Neural crest cell (in vitro differentiated cells): Measurements from ENCODE around the gene CDYL. TPM values are rescaled to one million over a fixed set of nuclear protein-coding genes. Genes with fewer than 3 reads are reported as not detected.
A peak's percentile ranks its signal among the peaks of the same experiment; 100 is the strongest.
"Not testable (repeated sequence)": the region's sequence is repeated elsewhere in the genome, so short reads cannot be mapped to it uniquely, and the experiment has no call there.

Source experiments
- DNase-seq: peaks from one replicate; pipeline ENCODE4 v3.0.0; 2021; ENCODE audit warnings: low read depth, mixed read lengths, low spot score
- H3K27ac Mint-ChIP-seq: one replicate; pipeline ENCODE4 v1.8.0; 2021; ENCODE audit warnings: mild to moderate bottlenecking, mixed read lengths; ENCODE audit not compliant: unreplicated experiment
- H3K27me3 Mint-ChIP-seq: 2 replicates; pipeline ENCODE4 v1.8.0; 2021; ENCODE audit warnings: low read depth, mild to moderate bottlenecking, mixed read lengths
- H3K36me3 Mint-ChIP-seq: 2 replicates; pipeline ENCODE4 v1.8.0; 2021; ENCODE audit warnings: low read depth, mild to moderate bottlenecking, mixed read lengths
- H3K4me1 Mint-ChIP-seq: 2 replicates; pipeline ENCODE4 v1.8.0; 2021; ENCODE audit warnings: mixed read lengths
- H3K4me3 Mint-ChIP-seq: one replicate; pipeline ENCODE4 v1.8.0; 2021; ENCODE audit warnings: mild to moderate bottlenecking, mixed read lengths
- H3K9me3 Mint-ChIP-seq: 2 replicates; pipeline ENCODE4 v1.8.0; 2021; ENCODE audit warnings: mixed read lengths
- total RNA-seq: library from RNA; stranded (reverse); gene quantifications from 2 replicates; pipeline ENCODE4 v1.2.1, GENCODE V29; 2021
- TF ChIP-seq, protein P1 (sequence below): fragments of 200-600 bp; sonication (generic); conservative IDR thresholded peaks from 2 replicates; pipeline ENCODE4 v1.5.0; 2021; ENCODE audit warnings: antibody characterized with exemption, mild to moderate bottlenecking

CDYL gene
- total RNA-seq, 1 donor from 2014 or later: 54.2 TPM

GRCh38 chr6:4858194-4859015, 82.2 kb downstream of the CDYL start:
- no peak overlapping the region for H3K27ac Mint-ChIP-seq
- no peak for DNase-seq
- peaks cover 6% of the 10 kb centered on the region for H3K36me3 Mint-ChIP-seq
- no peaks in the 10 kb centered on the region for H3K27me3 Mint-ChIP-seq
- H3K9me3 Mint-ChIP-seq: no peaks in the 10 kb centered on the region
- H3K4me3 Mint-ChIP-seq: no peak overlapping the region
- TF ChIP-seq, protein P1, sequence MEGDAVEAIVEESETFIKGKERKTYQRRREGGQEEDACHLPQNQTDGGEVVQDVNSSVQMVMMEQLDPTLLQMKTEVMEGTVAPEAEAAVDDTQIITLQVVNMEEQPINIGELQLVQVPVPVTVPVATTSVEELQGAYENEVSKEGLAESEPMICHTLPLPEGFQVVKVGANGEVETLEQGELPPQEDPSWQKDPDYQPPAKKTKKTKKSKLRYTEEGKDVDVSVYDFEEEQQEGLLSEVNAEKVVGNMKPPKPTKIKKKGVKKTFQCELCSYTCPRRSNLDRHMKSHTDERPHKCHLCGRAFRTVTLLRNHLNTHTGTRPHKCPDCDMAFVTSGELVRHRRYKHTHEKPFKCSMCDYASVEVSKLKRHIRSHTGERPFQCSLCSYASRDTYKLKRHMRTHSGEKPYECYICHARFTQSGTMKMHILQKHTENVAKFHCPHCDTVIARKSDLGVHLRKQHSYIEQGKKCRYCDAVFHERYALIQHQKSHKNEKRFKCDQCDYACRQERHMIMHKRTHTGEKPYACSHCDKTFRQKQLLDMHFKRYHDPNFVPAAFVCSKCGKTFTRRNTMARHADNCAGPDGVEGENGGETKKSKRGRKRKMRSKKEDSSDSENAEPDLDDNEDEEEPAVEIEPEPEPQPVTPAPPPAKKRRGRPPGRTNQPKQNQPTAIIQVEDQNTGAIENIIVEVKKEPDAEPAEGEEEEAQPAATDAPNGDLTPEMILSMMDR: no peak
- H3K4me1 Mint-ChIP-seq: peaks cover 30% of the 10 kb centered on the region

- peaks cover 26% of the 10 kb centered on the region for H3K4me1 Mint-ChIP-seq
- no peak for DNase-seq
- H3K9me3 Mint-ChIP-seq: peaks cover 9% of the 10 kb centered on the region
- TF ChIP-seq, protein P1: no peak
- no peak overlapping the region for H3K27ac Mint-ChIP-seq
- no peaks in the 10 kb centered on the region for H3K27me3 Mint-ChIP-seq
- peaks cover 16% of the 10 kb centered on the region for H3K36me3 Mint-ChIP-seq
- H3K4me3 Mint-ChIP-seq: no peak overlapping the region
Observed at GRCh38 chr6:4860387-4860786, 84.2 kb downstream of the CDYL start.

DNA sequence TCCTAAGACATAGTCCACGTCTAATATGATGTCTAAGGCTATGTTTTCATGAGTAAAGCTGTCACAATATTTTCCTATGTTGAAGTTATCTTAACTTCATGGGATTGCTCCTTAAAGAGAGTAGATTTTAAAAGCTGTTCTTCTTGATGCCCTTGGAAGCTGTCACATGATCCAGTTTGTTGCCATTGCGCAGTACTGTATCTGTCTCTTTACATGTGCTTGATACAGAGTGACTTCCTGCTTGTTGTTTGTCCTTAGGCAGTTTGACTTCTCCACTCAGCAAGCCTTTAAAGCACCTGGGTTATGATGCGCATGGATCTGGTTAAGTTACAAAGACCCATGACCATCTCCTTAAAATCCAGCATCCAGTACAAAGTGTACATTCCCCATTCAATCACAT, 85.4 kb downstream of the CDYL start:
- H3K36me3 Mint-ChIP-seq: peaks cover 20% of the 10 kb centered on the region
- H3K27ac Mint-ChIP-seq: no peak overlapping the region
- peaks cover 17% of the 10 kb centered on the region for H3K4me1 Mint-ChIP-seq
- H3K4me3 Mint-ChIP-seq: no peak overlapping the region
- no peak for DNase-seq
- H3K9me3 Mint-ChIP-seq: peaks cover 10% of the 10 kb centered on the region
- no peaks in the 10 kb centered on the region for H3K27me3 Mint-ChIP-seq
- TF ChIP-seq, protein P1: no peak

DNA sequence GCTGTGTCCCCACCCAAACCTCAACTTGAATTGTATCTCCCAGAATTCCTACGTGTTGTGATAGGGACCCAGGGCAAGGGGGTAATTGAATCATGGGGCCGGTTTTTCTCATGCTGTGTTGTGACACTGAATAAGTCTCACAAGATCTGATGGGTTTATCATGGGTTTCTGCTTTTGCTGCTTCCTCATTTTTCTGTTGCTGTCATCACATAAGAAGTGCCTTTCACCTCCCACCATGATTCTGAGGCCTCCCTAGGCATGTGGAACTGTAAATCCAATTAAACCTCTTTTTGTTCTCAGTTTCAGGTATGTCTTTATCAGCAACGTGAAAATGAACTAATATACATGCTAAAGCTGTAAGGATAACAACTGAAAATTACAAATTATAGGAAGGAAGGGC, 88.3 kb downstream of the CDYL start:
- H3K4me3 Mint-ChIP-seq: no peak overlapping the region
- H3K36me3 Mint-ChIP-seq: peaks cover 35% of the 10 kb centered on the region
- TF ChIP-seq, protein P1: no peak
- H3K9me3 Mint-ChIP-seq: peaks cover 22% of the 10 kb centered on the region
- no peak overlapping the region for H3K27ac Mint-ChIP-seq
- no peak for DNase-seq
- H3K27me3 Mint-ChIP-seq: no peaks in the 10 kb centered on the region
- H3K4me1 Mint-ChIP-seq: peaks cover 9% of the 10 kb centered on the region

DNA sequence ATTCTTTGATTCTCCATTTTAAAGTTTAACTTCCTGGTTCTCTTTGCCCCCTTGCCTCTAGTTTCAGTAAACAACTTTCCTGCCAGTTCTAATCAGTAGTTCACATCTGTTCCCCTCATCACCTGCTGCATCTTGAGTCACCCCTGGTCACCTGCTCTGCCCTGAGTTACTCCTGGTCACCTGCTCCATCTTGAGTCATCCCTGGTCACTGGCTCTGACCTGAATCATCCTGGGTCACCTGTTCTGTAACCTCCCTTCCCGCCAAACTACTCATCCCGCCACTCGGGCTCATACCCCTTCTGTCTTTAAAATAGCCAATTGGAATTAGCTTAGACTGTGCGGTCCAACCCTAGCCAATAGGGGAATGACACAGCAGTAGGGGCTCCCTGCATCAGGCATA, 88.8 kb downstream of the CDYL start:
- not testable (repeated sequence) for H3K4me1 Mint-ChIP-seq, H3K27me3 Mint-ChIP-seq, H3K4me3 Mint-ChIP-seq, DNase-seq
- peaks cover 35% of the 10 kb centered on the region for H3K36me3 Mint-ChIP-seq
- H3K9me3 Mint-ChIP-seq: peaks cover 22% of the 10 kb centered on the region
- H3K27ac Mint-ChIP-seq: peak overlapping the region; percentile 72

DNA sequence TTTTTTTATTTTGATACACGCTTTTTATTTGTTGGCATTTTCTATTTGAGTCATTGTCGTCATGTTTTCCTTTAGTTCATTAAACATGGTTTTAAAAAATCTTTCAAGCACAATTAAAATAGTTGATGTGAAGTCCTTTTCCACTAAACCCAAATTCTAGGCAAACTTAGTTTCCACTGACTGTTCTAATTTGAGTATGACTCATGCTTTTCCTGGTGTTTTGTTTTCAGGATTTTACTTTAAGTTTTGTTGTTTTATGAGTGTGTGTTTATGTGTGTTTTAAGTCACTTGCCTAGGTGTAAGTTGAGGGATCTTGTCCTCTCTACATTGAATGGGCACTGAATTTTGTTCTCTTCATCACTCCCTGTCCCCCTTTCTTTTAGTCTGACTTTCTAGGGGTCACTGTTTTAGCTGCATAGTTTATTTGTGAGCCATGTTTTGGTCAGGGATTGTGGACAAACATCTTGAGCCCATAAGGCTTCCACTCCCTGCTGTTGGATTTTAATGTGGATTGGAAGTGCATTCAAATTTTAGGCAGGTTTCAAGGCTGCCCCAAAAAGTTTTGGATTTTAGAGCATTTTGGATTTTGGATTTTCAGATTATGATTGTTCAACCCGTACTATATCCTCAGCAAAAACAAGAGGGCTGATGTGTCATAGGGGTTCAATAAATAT, 94.8 kb downstream of the CDYL start:
- H3K27me3 Mint-ChIP-seq: no peaks in the 10 kb centered on the region

More for the DNA sequence above, 94.8 kb downstream of the CDYL start:
- Mint-ChIP-seq H3K4me1 (peaks cover 23% of the 10 kb centered on the region), H3K9me3 (peaks cover 15% of the 10 kb centered on the region), H3K4me3 (no peak overlapping the region), H3K36me3 (peaks cover 19% of the 10 kb centered on the region), H3K27ac (no peak overlapping the region)
- no peak for DNase-seq
- TF ChIP-seq, protein P1: no peak
